Vagina (tissue), 2 donors: ENCODE data around the gene L3MBTL4.

Experiments used
- POLR2AphosphoS5 ChIP-seq, 2 donors: sonication (generic); formaldehyde crosslinking; IDR thresholded peaks; one replicate each; pipeline ENCODE4 v1.9.0; 2017; ENCODE audit warnings: antibody characterized with exemption in 2 of 2, mild to moderate bottlenecking in 2 of 2, low read depth in 1 of 2; ENCODE audit not compliant: insufficient read depth in 1 of 2
- TF ChIP-seq, protein P1 (sequence below), 3 experiments: fragments of 450-650 bp in 2 of 3; fragments of 200-600 bp in 1 of 3; sonication (generic) in 1 of 3; IDR thresholded peaks; one replicate each; pipeline ENCODE4 v1.5.1; 2017 to 2019; ENCODE audit warnings: antibody characterized with exemption in 3 of 3, mild to moderate bottlenecking in 2 of 3, moderate library complexity in 2 of 3

DNA sequence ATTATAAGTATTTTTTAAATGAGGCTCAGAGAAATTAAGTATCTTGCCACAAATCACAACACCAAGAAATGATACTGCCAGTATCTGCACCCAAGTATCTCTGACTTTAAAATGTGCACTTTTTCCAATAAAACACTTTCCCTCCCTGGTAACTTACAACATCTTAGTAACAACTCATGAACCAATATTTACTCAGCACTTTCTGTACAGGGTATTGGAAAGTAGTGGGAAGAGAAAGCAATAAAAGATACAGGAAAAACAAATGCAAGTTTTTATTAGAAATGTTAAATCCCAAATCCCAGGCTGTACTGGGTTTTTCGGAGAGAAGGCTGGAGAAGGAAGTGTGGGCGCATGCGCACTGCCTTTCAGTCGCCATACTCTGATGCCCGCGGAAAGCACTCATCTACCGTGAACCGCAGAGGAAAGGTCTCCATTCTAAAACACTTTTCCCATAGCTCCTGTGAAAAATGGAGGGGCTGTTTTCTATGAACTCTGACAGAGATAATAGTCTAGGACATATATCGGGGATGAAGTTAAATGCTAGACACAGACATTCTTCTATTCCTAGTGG, 52.1 kb downstream of the L3MBTL4 start:
- TF ChIP-seq POLR2AphosphoS5 (IDR thresholded peaks at IDR 0.05; ENCODE audit: insufficient read depth in 1 of 2, low read depth in 1 of 2) = no peak
- TF ChIP-seq, protein P1, sequence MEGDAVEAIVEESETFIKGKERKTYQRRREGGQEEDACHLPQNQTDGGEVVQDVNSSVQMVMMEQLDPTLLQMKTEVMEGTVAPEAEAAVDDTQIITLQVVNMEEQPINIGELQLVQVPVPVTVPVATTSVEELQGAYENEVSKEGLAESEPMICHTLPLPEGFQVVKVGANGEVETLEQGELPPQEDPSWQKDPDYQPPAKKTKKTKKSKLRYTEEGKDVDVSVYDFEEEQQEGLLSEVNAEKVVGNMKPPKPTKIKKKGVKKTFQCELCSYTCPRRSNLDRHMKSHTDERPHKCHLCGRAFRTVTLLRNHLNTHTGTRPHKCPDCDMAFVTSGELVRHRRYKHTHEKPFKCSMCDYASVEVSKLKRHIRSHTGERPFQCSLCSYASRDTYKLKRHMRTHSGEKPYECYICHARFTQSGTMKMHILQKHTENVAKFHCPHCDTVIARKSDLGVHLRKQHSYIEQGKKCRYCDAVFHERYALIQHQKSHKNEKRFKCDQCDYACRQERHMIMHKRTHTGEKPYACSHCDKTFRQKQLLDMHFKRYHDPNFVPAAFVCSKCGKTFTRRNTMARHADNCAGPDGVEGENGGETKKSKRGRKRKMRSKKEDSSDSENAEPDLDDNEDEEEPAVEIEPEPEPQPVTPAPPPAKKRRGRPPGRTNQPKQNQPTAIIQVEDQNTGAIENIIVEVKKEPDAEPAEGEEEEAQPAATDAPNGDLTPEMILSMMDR (IDR thresholded peaks at IDR 0.05) = no peak
